Lung (tissue), 12 donors: Measurements from ENCODE around the gene PTDSS2. TPM values are rescaled to one million over a fixed set of nuclear protein-coding genes. Genes with fewer than 3 reads are reported as not detected.

Experiments used
- ATAC-seq: fragments of 200-7000 bp; cut with Tn5 transposase; one replicate; pipeline ENCODE4 v1.9.1; 2020; ENCODE audit warnings: moderate number of reproducible peaks; ENCODE audit not compliant: insufficient read depth, low FRiP score
- DNase-seq, 3 donors: peaks; one replicate each; pipeline ENCODE4 v3.0.0-alpha.2; 2013 to 2017
- H3K27ac ChIP-seq, 2 donors: one replicate each; pipeline ENCODE4 v1.5.1; 2013; ENCODE audit warnings: mild to moderate bottlenecking in 2 of 2, moderate library complexity in 2 of 2, control low read depth in 1 of 2, inconsistent platforms in 1 of 2, low read depth in 1 of 2, low read length in 1 of 2
- H3K27me3 ChIP-seq, 3 donors: one replicate each; pipeline ENCODE4 v1.5.1; 2013; ENCODE audit warnings: low read length in 2 of 3; ENCODE audit not compliant: control insufficient read depth in 3 of 3, insufficient read depth in 3 of 3
- H3K36me3 ChIP-seq, 4 donors: one replicate each; pipeline ENCODE4 v1.5.1; 2013; ENCODE audit warnings: low read length in 4 of 4, mild to moderate bottlenecking in 1 of 4, moderate library complexity in 1 of 4; ENCODE audit not compliant: control insufficient read depth in 4 of 4, insufficient read depth in 4 of 4
- H3K4me1 ChIP-seq, 5 donors: one replicate each; pipeline ENCODE4 v1.5.1; 2013; ENCODE audit warnings: low read length in 5 of 5, mild to moderate bottlenecking in 2 of 5, moderate library complexity in 1 of 5; ENCODE audit not compliant: control insufficient read depth in 5 of 5, insufficient read depth in 5 of 5
- H3K4me3 ChIP-seq: one replicate; pipeline ENCODE4 v1.5.1; 2013; ENCODE audit warnings: mild to moderate bottlenecking, control low read depth, moderate library complexity
- H3K9ac ChIP-seq, 2 donors: one replicate each; pipeline ENCODE4 v1.5.1; 2013; ENCODE audit warnings: low read length in 2 of 2, control low read depth in 1 of 2; ENCODE audit not compliant: insufficient read depth in 1 of 2
- H3K9me3 ChIP-seq, 4 donors: one replicate each; pipeline ENCODE4 v1.5.1; 2013; ENCODE audit warnings: low read length in 3 of 4, mild to moderate bottlenecking in 1 of 4, moderate library complexity in 1 of 4; ENCODE audit not compliant: control insufficient read depth in 4 of 4, insufficient read depth in 3 of 4
- CTCF ChIP-seq: IDR thresholded peaks from 2 replicates; pipeline ENCODE4 v1.5.1; 2012; ENCODE audit warnings: mild to moderate bottlenecking; ENCODE audit errors: control extremely low read depth, extremely low read depth
- WGBS, 2 donors: extraction: QIAGEN DNeasy Blood & Tissue Kit; methylation state at CpG; one replicate each; pipeline ENCODE4 v1.1.7; 2013; 5-methylcytosine and 5-hydroxymethylcytosine counted together
- polyA plus RNA-seq, 2 donors: library from polyadenylated mRNA; stranded (reverse); fragments of 200-250 nt; gene quantifications; one replicate each; pipeline ENCODE4 v1.2.1, GENCODE V29; 2013
- total RNA-seq, 2 donors: library from RNA; depleted of rRNA in 1 of 2; stranded (reverse); fragments of >200 nt in 1 of 2; gene quantifications; one replicate each; pipeline ENCODE4 v1.2.1, GENCODE V29; 2014 to 2021
- donor health status: control.
- donor health status: control.
- donor health status: Bipolar disorder and iron deficiency.
- donor health status: healthy.
- donor health status: DM: yes; HTN: yes; CAD: no.

The PTDSS2 gene
- total and polyA plus RNA-seq, 4 donors, result 20.4 to 36.5 (median 28.1) TPM

DNA sequence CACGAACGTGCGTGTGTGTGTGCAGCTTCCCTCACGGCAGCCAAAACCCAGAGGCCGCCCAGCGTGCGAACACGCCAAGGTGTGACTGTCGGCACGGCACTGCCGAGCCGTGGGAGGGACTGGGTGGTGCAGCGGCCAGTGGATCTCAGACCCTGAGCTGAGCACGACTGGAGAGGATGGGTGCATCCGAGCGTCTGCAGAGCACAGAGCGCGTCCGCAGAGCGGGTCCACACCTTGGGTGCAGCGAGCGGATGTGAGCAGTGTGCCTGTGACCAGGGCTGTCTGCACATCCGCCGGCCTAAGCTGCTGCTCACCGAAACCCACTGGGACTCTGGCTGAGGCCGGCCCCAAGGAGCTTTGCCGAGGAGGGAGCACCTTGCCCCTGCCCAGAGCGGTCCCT lies 22.7 kb downstream of the PTDSS2 start:
- 97 to 98% methylated on average over 28 of the region's 28 CpGs for WGBS, 2 donors
- TF ChIP-seq CTCF, result no peak
- Histone ChIP-seq H3K4me1 (peaks cover 3 to 15% (median 8%) of the 10 kb centered on the region in 5 donors), H3K27me3 (no peaks in the 10 kb centered on the region), H3K9ac (no peak overlapping the region), H3K4me3 (no peak overlapping the region), H3K36me3 (peaks cover 0 to 7% (median 1%) of the 10 kb centered on the region in 4 donors), H3K27ac (no peak overlapping the region), H3K9me3 (no peaks in the 10 kb centered on the region)
- ATAC-seq, result no peak
- DNase-seq, result no peak

DNA sequence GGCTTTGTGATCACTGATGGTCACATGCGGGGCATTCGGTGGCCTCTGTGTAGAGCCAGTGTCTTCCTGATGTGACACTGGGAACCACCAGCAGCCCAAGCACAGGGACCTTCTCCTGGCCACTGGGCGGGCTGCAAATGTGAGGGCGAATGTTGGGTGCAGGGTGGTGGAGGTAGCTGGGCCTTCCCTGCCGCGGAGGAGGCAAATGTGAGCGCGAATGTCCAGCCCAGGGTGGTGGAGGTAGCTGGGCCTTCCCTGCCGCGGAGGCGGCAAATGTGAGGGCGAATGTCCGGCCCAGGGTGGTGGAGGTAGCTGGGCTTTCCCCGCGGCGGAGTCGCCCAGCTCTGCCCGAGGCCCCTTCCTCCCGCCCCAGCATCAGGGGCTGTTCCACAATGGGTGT lies 23.3 kb downstream of the PTDSS2 start:
- peaks cover 3 to 13% (median 8%) of the 10 kb centered on the region in 5 donors for H3K4me1 ChIP-seq
- H3K27ac ChIP-seq, result no peak overlapping the region
- H3K36me3 ChIP-seq, result peaks cover 0 to 7% (median 1%) of the 10 kb centered on the region in 4 donors
- no peaks in the 10 kb centered on the region for H3K27me3 ChIP-seq
- no peak for ATAC-seq
- WGBS, 2 donors, result 95 to 99% methylated on average over 19 of the region's 19 CpGs
- TF ChIP-seq CTCF, result no peak
- H3K4me3 ChIP-seq, result no peak overlapping the region
- no peak overlapping the region for H3K9ac ChIP-seq
- H3K9me3 ChIP-seq, result no peaks in the 10 kb centered on the region
- no peak for DNase-seq

GRCh38 chr11:473962-474785 lies 24.1 kb downstream of the PTDSS2 start:
- Histone ChIP-seq H3K4me1 (peaks cover 3 to 11% (median 8%) of the 10 kb centered on the region in 5 donors), H3K27me3 (no peaks in the 10 kb centered on the region), H3K9ac (no peak overlapping the region), H3K27ac (no peak overlapping the region), H3K36me3 (peaks cover 0 to 7% (median 2%) of the 10 kb centered on the region in 4 donors), H3K4me3 (no peak overlapping the region), H3K9me3 (no peaks in the 10 kb centered on the region)
- DNase-seq (no peak), ATAC-seq (no peak)
- WGBS, 2 donors, result 90 to 92% methylated on average over 19 to 22 of the region's 22 CpGs
- TF ChIP-seq CTCF, result no peak
